ENCODE results near the gene ARHGAP1. TPM values are rescaled to one million over a fixed set of nuclear protein-coding genes. Genes with fewer than 3 reads are reported as not detected.

The ARHGAP1 gene
- total and polyA plus RNA-seq, 2 donors (not counting 3 experiments of a cell fraction or from before 2014, with no cell fraction given) = 30.9 to 58.2 TPM

DNA sequence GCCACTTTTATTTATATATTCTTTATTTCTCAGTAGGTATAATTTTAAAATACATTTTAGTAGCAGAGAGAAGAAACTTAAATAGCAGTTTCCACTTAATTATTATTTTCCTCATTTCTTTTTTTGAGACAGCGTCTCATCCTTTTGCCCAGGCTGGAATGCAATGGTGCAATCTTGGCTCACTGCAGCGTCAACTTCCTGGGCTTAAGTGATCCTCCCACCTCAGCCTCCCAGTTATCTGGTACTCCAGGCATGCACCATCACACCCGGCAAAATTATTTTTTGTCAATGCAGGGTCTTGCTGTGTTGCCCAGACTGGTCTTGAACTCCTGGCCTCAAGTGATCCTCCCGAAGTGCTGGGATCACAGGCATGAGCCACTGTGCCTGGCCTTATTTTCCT, 44.8 kb downstream of the ARHGAP1 start:
- dilution Hi-C loops (cut with MboI; ENCODE audit: extremely low pct_ligation_motif_present, low sequenced_read_pairs) = no loop called here
- TF ChIP-seq FOS (IDR thresholded peaks at IDR 0.05; ENCODE audit: borderline replicate concordance, insufficient read depth, low read length) (no peak), EZH2 (IDR thresholded peaks at IDR 0.05; ENCODE audit: borderline replicate concordance, low read depth, low read length, severe bottlenecking) (no peak), GATA2 (IDR thresholded peaks at IDR 0.05; ENCODE audit: insufficient read depth, insufficient read length, low read depth, low read length) (no peak), CTCF (IDR thresholded peaks at IDR 0.05; ENCODE audit: extremely low read depth in 1 of 2, insufficient read depth in 1 of 2, low read depth in 1 of 2, low read length in 2 of 2) (no peak), POLR2A (IDR thresholded peaks at IDR 0.05; ENCODE audit: low read depth, low read length) (no peak), JUN (IDR thresholded peaks at IDR 0.05; ENCODE audit: borderline replicate concordance, insufficient read depth, insufficient read length, low read depth) (no peak), MYC (IDR thresholded peaks at IDR 0.05; ENCODE audit: low read depth, low read length) (no peak), POLR2AphosphoS5 (IDR thresholded peaks at IDR 0.05; ENCODE audit: insufficient read depth, low read depth, low read length) (no peak)
- TF ChIP-seq, protein P1, sequence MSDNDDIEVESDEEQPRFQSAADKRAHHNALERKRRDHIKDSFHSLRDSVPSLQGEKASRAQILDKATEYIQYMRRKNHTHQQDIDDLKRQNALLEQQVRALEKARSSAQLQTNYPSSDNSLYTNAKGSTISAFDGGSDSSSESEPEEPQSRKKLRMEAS (IDR thresholded peaks at IDR 0.05; ENCODE audit: insufficient read depth, insufficient read length) = no peak
- H3K27ac ChIP-seq (ENCODE audit: insufficient read depth, low read depth, low read length) = no peak overlapping the region
- H3K27me3 ChIP-seq (ENCODE audit: control insufficient read depth in 2 of 2, insufficient read depth in 2 of 2, low read length in 2 of 2) = no peaks in the 10 kb centered on the region
- H3K4me1 ChIP-seq (ENCODE audit: control insufficient read depth, extremely low read depth, insufficient read depth, low read length) = no peaks in the 10 kb centered on the region
- no peak for FAIRE-seq
- H2AFZ ChIP-seq (ENCODE audit: low read depth, low read length) = no peak overlapping the region
- no peaks in the 10 kb centered on the region for H4K20me1 ChIP-seq (replicated peaks; ENCODE audit: control insufficient read depth, extremely low read depth, insufficient read depth, low read length)
- H3K4me2 ChIP-seq (ENCODE audit: insufficient read depth, low read length) = no peak overlapping the region
- ChIA-PET POLR2A (no interaction called here), CTCF (no interaction called here)
- no peak overlapping the region for H3K9ac ChIP-seq (replicated peaks; ENCODE audit: extremely low read depth, insufficient read depth, low read length)
- no peaks in the 10 kb centered on the region for H3K79me2 ChIP-seq (ENCODE audit: control insufficient read depth, insufficient read depth, low read length)
- H3K9me1 ChIP-seq (replicated peaks; ENCODE audit: control insufficient read depth, extremely low read depth, insufficient read depth, low read length) = no peaks in the 10 kb centered on the region
- intact Hi-C loops (cut with micrococcal nuclease) = no loop called here
- H3K9me3 ChIP-seq (replicated peaks; ENCODE audit: control insufficient read depth, insufficient read depth, low read length) = no peaks in the 10 kb centered on the region
- no peak overlapping the region for H3K4me3 ChIP-seq (replicated peaks in 1 of 3; ENCODE audit: insufficient read depth in 1 of 3, low read depth in 1 of 3, low read length in 3 of 3)
- DNase-seq (ENCODE audit: low read depth, low spot score) = no peak
- BruUV-seq (replicated peaks) = no TSS peak
- H3K36me3 ChIP-seq (ENCODE audit: control insufficient read depth in 2 of 2, extremely low read depth in 1 of 2, insufficient read depth in 2 of 2, low read length in 2 of 2) = peaks cover 12 to 24% of the 10 kb centered on the region in 2 experiments
